HEK293 (cell line): Measurements from ENCODE around the gene RDM1.

Experiments
- CTCF ChIP-seq: fragments of 450-650 bp; formaldehyde crosslinking; IDR thresholded peaks from 2 replicates; pipeline ENCODE4 v1.5.1; 2016; ENCODE audit warnings: missing biosample characterization, missing genetic modification characterization
- ZBTB1 ChIP-seq: fragments of 450-650 bp; formaldehyde crosslinking; IDR thresholded peaks from 2 replicates; pipeline ENCODE4 v1.5.1; 2016; ENCODE audit warnings: missing biosample characterization, missing genetic modification characterization
- ZBTB21 ChIP-seq: fragments of 450-650 bp; formaldehyde crosslinking; IDR thresholded peaks from 2 replicates; pipeline ENCODE4 v1.5.1; 2017; ENCODE audit warnings: missing biosample characterization, missing genetic modification characterization
- ZBTB8A ChIP-seq: fragments of 450-650 bp; formaldehyde crosslinking; IDR thresholded peaks from 2 replicates; pipeline ENCODE4 v1.5.1; 2016; ENCODE audit warnings: missing biosample characterization, missing genetic modification characterization
- ZFP41 ChIP-seq: fragments of 450-650 bp; formaldehyde crosslinking; IDR thresholded peaks from 2 replicates; pipeline ENCODE4 v1.5.1; 2016; ENCODE audit warnings: missing biosample characterization, missing genetic modification characterization, borderline replicate concordance
- ZNF140 ChIP-seq: fragments of 450-650 bp; formaldehyde crosslinking; IDR thresholded peaks from 2 replicates; pipeline ENCODE4 v1.5.1; 2016; ENCODE audit warnings: missing biosample characterization, missing genetic modification characterization
- ZNF416 ChIP-seq: fragments of 450-650 bp; formaldehyde crosslinking; IDR thresholded peaks from 2 replicates; pipeline ENCODE4 v1.5.1; 2016; ENCODE audit warnings: missing biosample characterization, missing genetic modification characterization
- ZNF501 ChIP-seq: fragments of 450-650 bp; formaldehyde crosslinking; IDR thresholded peaks from 2 replicates; pipeline ENCODE4 v1.5.1; 2016; ENCODE audit warnings: missing biosample characterization, missing genetic modification characterization
- ZNF596 ChIP-seq: fragments of 450-650 bp; IDR thresholded peaks from 2 replicates; pipeline ENCODE4 v1.5.0; 2018; ENCODE audit warnings: missing biosample characterization, mild to moderate bottlenecking, missing genetic modification characterization, moderate library complexity
- TF ChIP-seq, protein P1 (sequence below): fragments of 450-650 bp; formaldehyde crosslinking; IDR thresholded peaks from 2 replicates; pipeline ENCODE4 v1.5.1; 2016; ENCODE audit warnings: missing biosample characterization, missing genetic modification characterization

DNA sequence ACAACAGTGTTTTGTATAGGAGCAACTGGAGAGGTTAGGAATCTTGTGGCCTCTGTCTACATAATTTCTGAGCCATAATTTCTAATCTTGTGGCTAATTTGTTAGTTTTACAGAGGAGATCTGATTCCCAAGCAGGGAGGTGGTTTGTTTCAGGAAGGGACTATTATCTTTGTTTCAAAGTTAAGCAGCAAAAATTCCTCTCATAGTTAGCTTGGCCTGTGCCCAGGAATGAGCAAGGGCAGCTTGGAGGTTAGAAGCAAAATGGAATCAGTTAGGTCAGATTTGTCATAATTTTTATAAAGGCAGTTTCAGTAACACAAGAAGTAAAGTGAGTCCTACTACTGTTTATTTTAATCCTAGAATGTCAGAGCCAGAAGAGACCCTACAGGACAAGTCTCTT lies 2.0 kb upstream of the RDM1 start:
- TF ChIP-seq, protein P1, sequence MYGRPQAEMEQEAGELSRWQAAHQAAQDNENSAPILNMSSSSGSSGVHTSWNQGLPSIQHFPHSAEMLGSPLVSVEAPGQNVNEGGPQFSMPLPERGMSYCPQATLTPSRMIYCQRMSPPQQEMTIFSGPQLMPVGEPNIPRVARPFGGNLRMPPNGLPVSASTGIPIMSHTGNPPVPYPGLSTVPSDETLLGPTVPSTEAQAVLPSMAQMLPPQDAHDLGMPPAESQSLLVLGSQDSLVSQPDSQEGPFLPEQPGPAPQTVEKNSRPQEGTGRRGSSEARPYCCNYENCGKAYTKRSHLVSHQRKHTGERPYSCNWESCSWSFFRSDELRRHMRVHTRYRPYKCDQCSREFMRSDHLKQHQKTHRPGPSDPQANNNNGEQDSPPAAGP = no peak
- TF ChIP-seq CTCF (tag by site-specific recombination) (no peak), ZNF596 (no peak), ZNF501 (tag by site-specific recombination) (no peak), ZFP41 (tag by site-specific recombination) (no peak), ZNF140 (tag by site-specific recombination) (no peak), ZNF416 (no peak), ZBTB21 (tag by site-specific recombination) (no peak), ZBTB8A (tag by site-specific recombination) (no peak), ZBTB1 (tag by site-specific recombination) (no peak)
